DOHH2 (cell line): ENCODE data around the gene BRK1.

Experiments
- H3F3A ChIP-seq: fragments of 200-600 bp; sonication (generic), shearing (Covaris generic); 2 replicates; pipeline ENCODE4 v1.6.0; 2016; ENCODE audit warnings: antibody characterized with exemption, mild to moderate bottlenecking; ENCODE audit not compliant: control insufficient read depth, insufficient read depth
- H3K27ac ChIP-seq: fragments of 200-600 bp; sonication (generic); 2 replicates; pipeline ENCODE4 v1.5.1; 2014; ENCODE audit warnings: low read depth, mild to moderate bottlenecking, low read length, moderate library complexity
- H3K27me3 ChIP-seq: fragments of 200-600 bp; sonication (generic); 2 replicates; pipeline ENCODE4 v1.6.1; 2014; ENCODE audit warnings: mild to moderate bottlenecking, low read length, mixed read lengths; ENCODE audit not compliant: control insufficient read depth
- H3K36me3 ChIP-seq: fragments of 200-600 bp; sonication (generic); 2 replicates; pipeline ENCODE4 v1.6.1; 2014; ENCODE audit warnings: mild to moderate bottlenecking, low read length, moderate library complexity, mixed read lengths; ENCODE audit not compliant: control insufficient read depth
- H3K4me1 ChIP-seq: fragments of 200-600 bp; sonication (generic); 2 replicates; pipeline ENCODE4 v1.6.1; 2014; ENCODE audit warnings: mild to moderate bottlenecking, low read length, mixed read lengths; ENCODE audit not compliant: control insufficient read depth
- H3K4me2 ChIP-seq: fragments of 200-600 bp; sonication (generic); 2 replicates; pipeline ENCODE4 v1.6.0; 2014; ENCODE audit warnings: mild to moderate bottlenecking, low read length, moderate library complexity
- H3K4me3 ChIP-seq: fragments of 200-600 bp; sonication (generic); 2 replicates; pipeline ENCODE4 v1.5.1; 2014; ENCODE audit warnings: mild to moderate bottlenecking, low read length, mixed read lengths
- H3K79me2 ChIP-seq: fragments of 200-600 bp; sonication (generic); 2 replicates; pipeline ENCODE4 v1.6.1; 2014; ENCODE audit warnings: mild to moderate bottlenecking, low read length, mixed read lengths; ENCODE audit not compliant: control insufficient read depth
- H3K9me2 ChIP-seq: fragments of 200-600 bp; sonication (generic); replicated peaks from 2 replicates; pipeline ENCODE4 v1.6.1; 2014; ENCODE audit warnings: mild to moderate bottlenecking, low read length, mixed read lengths; ENCODE audit not compliant: control insufficient read depth
- H3K9me3 ChIP-seq: fragments of 200-600 bp; sonication (generic); 2 replicates; pipeline ENCODE4 v1.6.1; 2014; ENCODE audit warnings: antibody characterized with exemption, low read length, mixed read lengths; ENCODE audit not compliant: control insufficient read depth, insufficient read depth
- H4K20me1 ChIP-seq: fragments of 200-600 bp; sonication (generic); 2 replicates; pipeline ENCODE4 v1.6.0; 2014; ENCODE audit warnings: low read depth, mild to moderate bottlenecking, antibody characterized with exemption, low read length, moderate library complexity; ENCODE audit not compliant: control insufficient read depth, insufficient read depth
- CTCF ChIP-seq: fragments of 200-600 bp; sonication (generic); IDR thresholded peaks from one replicate; pipeline ENCODE4 v1.5.1; 2014; ENCODE audit warnings: antibody characterized with exemption, mild to moderate bottlenecking, low read depth, low read length; ENCODE audit not compliant: poor library complexity, severe bottlenecking
- EZH2phosphoT487 ChIP-seq: fragments of 200-600 bp; sonication (generic); IDR thresholded peaks from 2 replicates; pipeline ENCODE4 v1.6.1; 2017; ENCODE audit warnings: borderline replicate concordance, mild to moderate bottlenecking, antibody characterized with exemption, low read length, moderate library complexity, mixed read lengths

The BRK1 gene

GRCh38 chr3:10093678-10094077, 21.8 kb upstream of the BRK1 start:
- no peaks in the 10 kb centered on the region for H3K79me2 ChIP-seq
- no peak overlapping the region for H3K4me2 ChIP-seq
- H3K4me3 ChIP-seq: no peak overlapping the region
- TF ChIP-seq EZH2phosphoT487 (no peak), CTCF (no peak)
- H3F3A ChIP-seq: no peaks in the 10 kb centered on the region
- no peaks in the 10 kb centered on the region for H3K9me2 ChIP-seq
- no peak overlapping the region for H3K27ac ChIP-seq
- H3K27me3 ChIP-seq: no peaks in the 10 kb centered on the region
- H4K20me1 ChIP-seq: no peaks in the 10 kb centered on the region
- H3K9me3 ChIP-seq: no peaks in the 10 kb centered on the region
- H3K36me3 ChIP-seq: peaks cover 77% of the 10 kb centered on the region
- 0 out of 2 replicates have a peak, but pooled peaks cover 3% of the 10 kb centered on the region for H3K4me1 ChIP-seq

- no peaks in the 10 kb centered on the region for H3K9me2 ChIP-seq
- H3F3A ChIP-seq: peaks cover 5% of the 10 kb centered on the region; the same call in 1 of the 2 replicates
- 0 out of 2 replicates have a peak, but pooled peaks cover 3% of the 10 kb centered on the region for H3K4me1 ChIP-seq
- H3K4me3 ChIP-seq: no peak overlapping the region
- H3K36me3 ChIP-seq: peaks cover 72% of the 10 kb centered on the region
- no peaks in the 10 kb centered on the region for H3K27me3 ChIP-seq
- no peak for TF ChIP-seq EZH2phosphoT487
- no peak for TF ChIP-seq CTCF
- H3K79me2 ChIP-seq: no peaks in the 10 kb centered on the region
- H4K20me1 ChIP-seq: no peaks in the 10 kb centered on the region
- no peak overlapping the region for H3K4me2 ChIP-seq
- no peak overlapping the region for H3K27ac ChIP-seq
- no peaks in the 10 kb centered on the region for H3K9me3 ChIP-seq
Measured at GRCh38 chr3:10099041-10099440, 16.4 kb upstream of the BRK1 start.

GRCh38 chr3:10106919-10107318, 8.6 kb upstream of the BRK1 start:
- H3F3A ChIP-seq: 0 out of 2 replicates have a peak, but pooled peaks cover 7% of the 10 kb centered on the region
- H3K79me2 ChIP-seq: no peaks in the 10 kb centered on the region
- no peaks in the 10 kb centered on the region for H3K9me3 ChIP-seq
- TF ChIP-seq CTCF: no peak
- no peaks in the 10 kb centered on the region for H4K20me1 ChIP-seq
- H3K36me3 ChIP-seq: peaks cover 13% of the 10 kb centered on the region
- H3K4me2 ChIP-seq: no peak overlapping the region
- no peaks in the 10 kb centered on the region for H3K9me2 ChIP-seq
- H3K27me3 ChIP-seq: no peaks in the 10 kb centered on the region
- H3K4me3 ChIP-seq: no peak overlapping the region
- H3K27ac ChIP-seq: no peak overlapping the region
- H3K4me1 ChIP-seq: no peaks in the 10 kb centered on the region
